Neural cell (in vitro differentiated cells): ENCODE results near the gene NPR3. TPM values are rescaled to one million over a fixed set of nuclear protein-coding genes. Genes with fewer than 3 reads are reported as not detected.

Experiments
- H2AFZ ChIP-seq: fragments of 200-600, 300-800 bp; sonication (generic), shearing (Covaris generic); 2 replicates; pipeline ENCODE4 v1.6.0; 2014; ENCODE audit warnings: low read depth, mild to moderate bottlenecking, antibody characterized with exemption, low read length, moderate library complexity
- H3F3A ChIP-seq: fragments of 200-600 bp; shearing (Covaris generic); 2 replicates; pipeline ENCODE4 v1.6.1; 2016; ENCODE audit warnings: mild to moderate bottlenecking, moderate library complexity, mixed read lengths, antibody characterized with exemption, low read length; ENCODE audit not compliant: insufficient read depth, poor library complexity, severe bottlenecking
- H3K27ac ChIP-seq: fragments of 200-600, 300-800 bp; sonication (generic), shearing (Covaris generic); 2 replicates; pipeline ENCODE4 v1.5.1; 2014; ENCODE audit warnings: mild to moderate bottlenecking, low read length, moderate library complexity
- H3K27me3 ChIP-seq: fragments of 300-800, 200-600 bp; sonication (generic), shearing (Covaris generic); 2 replicates; pipeline ENCODE4 v1.6.0; 2014; ENCODE audit warnings: mild to moderate bottlenecking, low read depth, low read length, moderate library complexity; ENCODE audit not compliant: insufficient read depth
- H3K36me3 ChIP-seq: fragments of 300-800, 200-600 bp; sonication (generic), shearing (Covaris generic); 2 replicates; pipeline ENCODE4 v1.5.1; 2014; ENCODE audit warnings: mild to moderate bottlenecking, antibody characterized with exemption, low read length, moderate library complexity; ENCODE audit not compliant: insufficient read depth
- H3K4me2 ChIP-seq: fragments of 300-800, 200-600 bp; sonication (generic), shearing (Covaris generic); 2 replicates; pipeline ENCODE4 v1.6.0; 2014; ENCODE audit warnings: mild to moderate bottlenecking, low read length
- H3K4me3 ChIP-seq: fragments of 300-800, 200-600 bp; sonication (generic), shearing (Covaris generic); 2 replicates; pipeline ENCODE4 v1.5.1; 2014; ENCODE audit warnings: mild to moderate bottlenecking, low read length, moderate library complexity
- H3K79me2 ChIP-seq: fragments of 200-600 bp; shearing (Covaris generic); replicated peaks from 2 replicates; pipeline ENCODE4 v1.6.0; 2014; ENCODE audit warnings: mild to moderate bottlenecking, low read length, moderate library complexity; ENCODE audit not compliant: insufficient read depth
- H3K9ac ChIP-seq: fragments of 300-800, 200-600 bp; sonication (generic), shearing (Covaris generic); 2 replicates; pipeline ENCODE4 v1.6.1; 2016; ENCODE audit warnings: mild to moderate bottlenecking, low read length, mixed read lengths
- H3K9me2 ChIP-seq: fragments of 200-600 bp; shearing (Covaris generic); 2 replicates; pipeline ENCODE4 v1.6.1; 2016; ENCODE audit warnings: mild to moderate bottlenecking, low read length, mixed read lengths; ENCODE audit not compliant: insufficient read depth
- H3K9me3 ChIP-seq: fragments of 200-600, 300-800 bp; sonication (generic), shearing (Covaris generic); 2 replicates; pipeline ENCODE4 v1.6.1; 2016; ENCODE audit warnings: mild to moderate bottlenecking, mixed run types, low read length, moderate library complexity, mixed read lengths
- H4K20me1 ChIP-seq: fragments of 200-600 bp; shearing (Covaris generic); 2 replicates; pipeline ENCODE4 v1.6.1; 2016; ENCODE audit warnings: mild to moderate bottlenecking, mixed run types; ENCODE audit not compliant: insufficient read depth
- EP300 ChIP-seq: fragments of 450-650 bp; conservative IDR thresholded peaks from 2 replicates; pipeline ENCODE4 v1.6.1; 2014; ENCODE audit warnings: antibody characterized with exemption, mild to moderate bottlenecking, moderate library complexity; ENCODE audit not compliant: poor library complexity, severe bottlenecking
- EZH2 ChIP-seq: fragments of 200-600, 300-800 bp; shearing (Covaris generic), sonication (generic); IDR thresholded peaks from 2 replicates; pipeline ENCODE4 v1.6.1; 2014; ENCODE audit warnings: antibody characterized with exemption, low read length, borderline replicate concordance, mild to moderate bottlenecking; ENCODE audit not compliant: insufficient read depth, poor library complexity, severe bottlenecking
- MXI1 ChIP-seq: fragments of 450-650 bp; conservative IDR thresholded peaks from 2 replicates; pipeline ENCODE4 v1.6.1; 2014; ENCODE audit warnings: antibody characterized with exemption, mild to moderate bottlenecking; ENCODE audit not compliant: poor library complexity, severe bottlenecking
- POLR2AphosphoS5 ChIP-seq: IDR thresholded peaks from 2 replicates; pipeline ENCODE4 v1.6.1; 2012
- RAD21 ChIP-seq: fragments of 450-650 bp; conservative IDR thresholded peaks from 2 replicates; pipeline ENCODE4 v1.6.1; 2014; ENCODE audit warnings: antibody characterized with exemption, mild to moderate bottlenecking, moderate library complexity
- SMC3 ChIP-seq: fragments of 450-650 bp; conservative IDR thresholded peaks from 2 replicates; pipeline ENCODE4 v1.6.1; 2014; ENCODE audit warnings: antibody characterized with exemption, mild to moderate bottlenecking, moderate library complexity; ENCODE audit not compliant: poor library complexity
- TAF1 ChIP-seq: IDR thresholded peaks from 2 replicates; pipeline ENCODE4 v1.6.1; 2012; ENCODE audit warnings: low read depth
- polyA plus RNA-seq: library from polyadenylated mRNA; depleted of rRNA; stranded (reverse); fragments of >200 nt; gene quantifications from 2 replicates; pipeline ENCODE4 v1.2.3, GENCODE V29; 2014
- TF ChIP-seq, protein P1 (sequence below): fragments of 450-650 bp; IDR thresholded peaks from 2 replicates; pipeline ENCODE4 v1.5.1; 2014; ENCODE audit warnings: antibody characterized with exemption, mild to moderate bottlenecking, moderate library complexity; ENCODE audit not compliant: poor library complexity, severe bottlenecking
- TF ChIP-seq, protein P2 (sequence below): IDR thresholded peaks from 2 replicates; pipeline ENCODE4 v1.6.1; 2012; ENCODE audit warnings: borderline replicate concordance

The NPR3 gene
- polyA plus RNA-seq, 1 donor from 2014 or later: 1.5 TPM

- Histone ChIP-seq H3K27me3 (no peaks in the 10 kb centered on the region), H3K4me3 (no peak overlapping the region), H3K4me2 (no peak overlapping the region), H3K79me2 (no peaks in the 10 kb centered on the region), H2AFZ (no peak overlapping the region), H3K27ac (no peak overlapping the region), H3K9me2 (no peaks in the 10 kb centered on the region), H3K9me3 (no peaks in the 10 kb centered on the region), H3F3A (no peaks in the 10 kb centered on the region), H3K36me3 (no peaks in the 10 kb centered on the region), H4K20me1 (no peaks in the 10 kb centered on the region), H3K9ac (no peak overlapping the region)
- TF ChIP-seq SMC3 (no peak), EZH2 (no peak), EP300 (no peak), POLR2AphosphoS5 (no peak), MXI1 (no peak), RAD21 (no peak), TAF1 (no peak)
- TF ChIP-seq, protein P1, sequence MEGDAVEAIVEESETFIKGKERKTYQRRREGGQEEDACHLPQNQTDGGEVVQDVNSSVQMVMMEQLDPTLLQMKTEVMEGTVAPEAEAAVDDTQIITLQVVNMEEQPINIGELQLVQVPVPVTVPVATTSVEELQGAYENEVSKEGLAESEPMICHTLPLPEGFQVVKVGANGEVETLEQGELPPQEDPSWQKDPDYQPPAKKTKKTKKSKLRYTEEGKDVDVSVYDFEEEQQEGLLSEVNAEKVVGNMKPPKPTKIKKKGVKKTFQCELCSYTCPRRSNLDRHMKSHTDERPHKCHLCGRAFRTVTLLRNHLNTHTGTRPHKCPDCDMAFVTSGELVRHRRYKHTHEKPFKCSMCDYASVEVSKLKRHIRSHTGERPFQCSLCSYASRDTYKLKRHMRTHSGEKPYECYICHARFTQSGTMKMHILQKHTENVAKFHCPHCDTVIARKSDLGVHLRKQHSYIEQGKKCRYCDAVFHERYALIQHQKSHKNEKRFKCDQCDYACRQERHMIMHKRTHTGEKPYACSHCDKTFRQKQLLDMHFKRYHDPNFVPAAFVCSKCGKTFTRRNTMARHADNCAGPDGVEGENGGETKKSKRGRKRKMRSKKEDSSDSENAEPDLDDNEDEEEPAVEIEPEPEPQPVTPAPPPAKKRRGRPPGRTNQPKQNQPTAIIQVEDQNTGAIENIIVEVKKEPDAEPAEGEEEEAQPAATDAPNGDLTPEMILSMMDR: no peak
- TF ChIP-seq, protein P2, sequence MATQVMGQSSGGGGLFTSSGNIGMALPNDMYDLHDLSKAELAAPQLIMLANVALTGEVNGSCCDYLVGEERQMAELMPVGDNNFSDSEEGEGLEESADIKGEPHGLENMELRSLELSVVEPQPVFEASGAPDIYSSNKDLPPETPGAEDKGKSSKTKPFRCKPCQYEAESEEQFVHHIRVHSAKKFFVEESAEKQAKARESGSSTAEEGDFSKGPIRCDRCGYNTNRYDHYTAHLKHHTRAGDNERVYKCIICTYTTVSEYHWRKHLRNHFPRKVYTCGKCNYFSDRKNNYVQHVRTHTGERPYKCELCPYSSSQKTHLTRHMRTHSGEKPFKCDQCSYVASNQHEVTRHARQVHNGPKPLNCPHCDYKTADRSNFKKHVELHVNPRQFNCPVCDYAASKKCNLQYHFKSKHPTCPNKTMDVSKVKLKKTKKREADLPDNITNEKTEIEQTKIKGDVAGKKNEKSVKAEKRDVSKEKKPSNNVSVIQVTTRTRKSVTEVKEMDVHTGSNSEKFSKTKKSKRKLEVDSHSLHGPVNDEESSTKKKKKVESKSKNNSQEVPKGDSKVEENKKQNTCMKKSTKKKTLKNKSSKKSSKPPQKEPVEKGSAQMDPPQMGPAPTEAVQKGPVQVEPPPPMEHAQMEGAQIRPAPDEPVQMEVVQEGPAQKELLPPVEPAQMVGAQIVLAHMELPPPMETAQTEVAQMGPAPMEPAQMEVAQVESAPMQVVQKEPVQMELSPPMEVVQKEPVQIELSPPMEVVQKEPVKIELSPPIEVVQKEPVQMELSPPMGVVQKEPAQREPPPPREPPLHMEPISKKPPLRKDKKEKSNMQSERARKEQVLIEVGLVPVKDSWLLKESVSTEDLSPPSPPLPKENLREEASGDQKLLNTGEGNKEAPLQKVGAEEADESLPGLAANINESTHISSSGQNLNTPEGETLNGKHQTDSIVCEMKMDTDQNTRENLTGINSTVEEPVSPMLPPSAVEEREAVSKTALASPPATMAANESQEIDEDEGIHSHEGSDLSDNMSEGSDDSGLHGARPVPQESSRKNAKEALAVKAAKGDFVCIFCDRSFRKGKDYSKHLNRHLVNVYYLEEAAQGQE: no peak
These were observed 54.1 kb downstream of the NPR3 start for GRCh38 chr5:32765266-32765665.

GRCh38 chr5:32767948-32768467, 56.9 kb downstream of the NPR3 start:
- Histone ChIP-seq H3K27me3 (no peaks in the 10 kb centered on the region), H3F3A (no peaks in the 10 kb centered on the region), H3K36me3 (no peaks in the 10 kb centered on the region), H3K4me3 (no peak overlapping the region), H2AFZ (no peak overlapping the region), H3K9ac (no peak overlapping the region), H4K20me1 (no peaks in the 10 kb centered on the region), H3K27ac (no peak overlapping the region), H3K9me3 (peaks cover 3% of the 10 kb centered on the region), H3K9me2 (no peaks in the 10 kb centered on the region), H3K79me2 (no peaks in the 10 kb centered on the region), H3K4me2 (no peak overlapping the region)
- TF ChIP-seq EZH2 (no peak), POLR2AphosphoS5 (no peak), EP300 (no peak), TAF1 (no peak), SMC3 (no peak), MXI1 (no peak), RAD21 (no peak)
- TF ChIP-seq, protein P1: no peak
- TF ChIP-seq, protein P2: no peak
